Stimulated activated effector memory CD8-positive, alpha-beta T cell treated with anti-CD3 and anti-CD28 coated beads, Interleukin-12 subunit alpha, Interleukin-12 subunit beta, amount 100 ng/mL, for 72 hours (primary cell): Measurements from ENCODE around the gene EXOC6B.

Experiments used
- ATAC-seq: fragments of 150-1000 bp; cut with Tn5 transposase; 2 replicates; pipeline ENCODE4 v1.10.0; 2021
- DNase-seq, 2 donors: peaks; one replicate each; pipeline ENCODE4 v3.0.0; 2021 to 2022; ENCODE audit warnings: low spot score in 2 of 2
- H3K27ac Mint-ChIP-seq: one replicate; pipeline ENCODE4 v1.8.0; 2022; ENCODE audit warnings: mild to moderate bottlenecking, mixed read lengths
- H3K36me3 Mint-ChIP-seq: one replicate; pipeline ENCODE4 v1.8.0; 2022; ENCODE audit warnings: mild to moderate bottlenecking, mixed read lengths
- H3K4me1 Mint-ChIP-seq: one replicate; pipeline ENCODE4 v1.8.0; 2022; ENCODE audit warnings: mixed read lengths
- H3K4me3 Mint-ChIP-seq: one replicate; pipeline ENCODE4 v1.8.0; 2022; ENCODE audit warnings: mild to moderate bottlenecking, mixed read lengths
- H3K9me3 Mint-ChIP-seq: one replicate; pipeline ENCODE4 v1.8.0; 2022; ENCODE audit warnings: mixed read lengths

The EXOC6B gene

GRCh38 chr2:72316774-72317173 lies 509.1 kb downstream of the EXOC6B start:
- Mint-ChIP-seq H3K4me1 (no peaks in the 10 kb centered on the region), H3K9me3 (no peaks in the 10 kb centered on the region), H3K4me3 (no peak overlapping the region), H3K27ac (no peak overlapping the region), H3K36me3 (no peaks in the 10 kb centered on the region)
- ATAC-seq (no peak), DNase-seq (no peak)

DNA sequence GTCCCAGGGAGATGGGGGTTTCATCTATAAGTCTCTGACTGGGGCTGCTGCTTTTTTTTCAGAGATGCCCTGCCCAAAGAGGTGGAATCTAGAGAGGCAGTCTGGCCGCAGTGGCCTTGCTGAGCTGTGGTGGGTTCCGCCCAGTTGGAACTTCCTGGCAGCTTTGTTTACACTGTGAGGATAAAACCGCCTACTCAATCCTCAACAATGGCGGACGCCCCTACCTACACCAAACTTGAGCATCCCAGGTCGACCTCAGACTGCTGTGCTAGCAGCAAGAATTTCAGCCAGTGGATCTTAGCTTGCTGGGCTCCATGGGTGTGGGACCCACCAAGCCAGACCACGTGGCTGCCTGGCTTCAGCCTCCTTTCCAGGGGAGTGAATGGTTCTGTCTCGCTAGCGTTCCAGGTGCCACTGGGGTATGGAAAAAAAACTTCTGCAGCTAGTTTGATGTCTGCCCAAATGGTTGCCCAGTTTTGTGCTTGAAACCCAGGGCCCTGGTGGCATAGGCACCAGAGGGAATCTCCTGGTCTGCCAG lies 525.6 kb downstream of the EXOC6B start:
- no peak for ATAC-seq
- Mint-ChIP-seq H3K36me3 (no peaks in the 10 kb centered on the region), H3K4me1 (no peaks in the 10 kb centered on the region), H3K27ac (no peak overlapping the region), H3K4me3 (no peak overlapping the region), H3K9me3 (peaks cover 22% of the 10 kb centered on the region)
- no peak for DNase-seq

GRCh38 chr2:72293620-72294019 lies 532.2 kb downstream of the EXOC6B start:
- Mint-ChIP-seq H3K27ac (no peak overlapping the region), H3K9me3 (peaks cover 6% of the 10 kb centered on the region), H3K4me1 (no peaks in the 10 kb centered on the region), H3K36me3 (no peaks in the 10 kb centered on the region), H3K4me3 (no peak overlapping the region)
- ATAC-seq (no peak), DNase-seq (no peak)

- no peaks in the 10 kb centered on the region for H3K4me1 Mint-ChIP-seq
- no peak overlapping the region for H3K27ac Mint-ChIP-seq
- H3K9me3 Mint-ChIP-seq, result peaks cover 2% of the 10 kb centered on the region
- no peaks in the 10 kb centered on the region for H3K36me3 Mint-ChIP-seq
- DNase-seq, result no peak
- no peak overlapping the region for H3K4me3 Mint-ChIP-seq
- no peak for ATAC-seq
These were observed 533.4 kb downstream of the EXOC6B start for GRCh38 chr2:72292433-72292832.

DNA sequence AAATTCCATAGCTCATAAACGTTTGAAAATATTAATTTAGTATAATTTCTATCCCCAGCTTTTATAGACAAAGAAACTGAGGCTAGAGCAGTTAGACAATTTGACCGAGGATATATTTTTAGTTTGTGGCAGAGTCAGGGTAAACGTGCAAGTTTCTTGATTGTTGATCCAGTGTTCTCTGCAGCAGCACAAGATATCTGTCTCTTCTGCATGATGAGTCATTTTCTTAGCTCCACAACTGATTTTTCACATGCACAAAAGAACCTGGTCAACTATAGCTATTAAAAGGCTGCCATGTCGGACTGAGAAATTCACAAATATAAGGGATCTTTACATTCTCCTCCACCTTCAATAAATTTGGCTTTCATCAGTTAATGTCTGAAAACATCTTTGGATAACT lies 534.8 kb downstream of the EXOC6B start:
- DNase-seq (no peak), ATAC-seq (no peak)
- H3K4me1 Mint-ChIP-seq, result no peaks in the 10 kb centered on the region
- no peak overlapping the region for H3K27ac Mint-ChIP-seq
- no peaks in the 10 kb centered on the region for H3K36me3 Mint-ChIP-seq
- H3K9me3 Mint-ChIP-seq, result no peaks in the 10 kb centered on the region
- no peak overlapping the region for H3K4me3 Mint-ChIP-seq

DNA sequence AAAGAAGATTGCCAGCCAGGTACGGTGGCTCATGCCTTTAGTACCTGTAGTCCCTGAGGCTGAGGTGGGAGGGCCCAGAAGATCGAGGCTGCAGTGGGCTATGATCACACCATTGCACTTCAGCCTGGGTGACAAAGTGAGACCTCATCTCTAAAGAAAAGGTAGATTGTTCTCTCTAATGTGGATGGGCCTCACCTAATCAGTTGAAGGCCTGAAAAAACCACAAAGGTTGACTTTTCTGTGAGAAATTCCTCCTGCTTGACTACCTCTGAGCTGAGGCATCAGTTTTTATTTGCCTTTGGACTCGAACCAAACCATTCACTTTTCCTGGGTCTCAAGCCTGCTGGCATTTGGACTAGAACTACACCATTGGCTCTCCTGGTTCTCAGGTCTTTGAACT lies 536.1 kb downstream of the EXOC6B start:
- H3K9me3 Mint-ChIP-seq, result no peaks in the 10 kb centered on the region
- H3K36me3 Mint-ChIP-seq, result no peaks in the 10 kb centered on the region
- ATAC-seq (no peak), DNase-seq (no peak)
- no peak overlapping the region for H3K4me3 Mint-ChIP-seq
- H3K27ac Mint-ChIP-seq, result no peak overlapping the region
- no peaks in the 10 kb centered on the region for H3K4me1 Mint-ChIP-seq

- H3K4me3 Mint-ChIP-seq, result no peak overlapping the region
- H3K9me3 Mint-ChIP-seq, result no peaks in the 10 kb centered on the region
- DNase-seq, result no peak
- no peak overlapping the region for H3K27ac Mint-ChIP-seq
- H3K36me3 Mint-ChIP-seq, result no peaks in the 10 kb centered on the region
- no peak for ATAC-seq
- no peaks in the 10 kb centered on the region for H3K4me1 Mint-ChIP-seq
These were observed 536.5 kb downstream of the EXOC6B start for GRCh38 chr2:72289283-72289682.

- no peak overlapping the region for H3K27ac Mint-ChIP-seq
- ATAC-seq (no peak), DNase-seq (no peak)
- no peaks in the 10 kb centered on the region for H3K4me1 Mint-ChIP-seq
- no peaks in the 10 kb centered on the region for H3K36me3 Mint-ChIP-seq
- H3K4me3 Mint-ChIP-seq, result no peak overlapping the region
- peaks cover 5% of the 10 kb centered on the region for H3K9me3 Mint-ChIP-seq
These were observed 547.8 kb downstream of the EXOC6B start for GRCh38 chr2:72278046-72278445.

GRCh38 chr2:72276876-72277275 lies 549.0 kb downstream of the EXOC6B start:
- peaks cover 5% of the 10 kb centered on the region for H3K9me3 Mint-ChIP-seq
- DNase-seq (no peak), ATAC-seq (no peak)
- no peak overlapping the region for H3K4me3 Mint-ChIP-seq
- H3K27ac Mint-ChIP-seq, result no peak overlapping the region
- no peaks in the 10 kb centered on the region for H3K36me3 Mint-ChIP-seq
- no peaks in the 10 kb centered on the region for H3K4me1 Mint-ChIP-seq

DNA sequence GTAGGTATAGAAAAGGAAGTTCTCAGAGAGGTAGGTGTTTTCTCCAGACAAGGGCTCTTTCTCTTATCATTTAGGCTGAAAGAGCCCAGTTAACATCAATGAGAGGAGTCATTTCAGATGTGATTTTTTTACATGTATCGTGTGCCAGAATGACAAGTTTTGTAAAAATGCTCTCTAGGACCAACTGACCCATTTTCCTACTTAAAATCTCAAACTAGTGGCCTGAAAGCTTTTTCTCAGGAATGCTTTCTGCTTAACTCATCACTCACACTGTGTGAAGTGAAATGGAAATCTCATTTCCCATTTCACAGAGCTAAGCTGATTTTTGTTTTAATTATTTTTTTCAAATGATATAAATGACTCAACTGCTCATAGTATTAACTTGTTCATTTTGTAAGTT lies 549.5 kb downstream of the EXOC6B start:
- H3K4me3 Mint-ChIP-seq, result no peak overlapping the region
- ATAC-seq, result no peak
- H3K36me3 Mint-ChIP-seq, result no peaks in the 10 kb centered on the region
- H3K9me3 Mint-ChIP-seq, result peaks cover 2% of the 10 kb centered on the region
- no peaks in the 10 kb centered on the region for H3K4me1 Mint-ChIP-seq
- no peak for DNase-seq
- no peak overlapping the region for H3K27ac Mint-ChIP-seq

- H3K9me3 Mint-ChIP-seq, result no peaks in the 10 kb centered on the region
- no peak overlapping the region for H3K27ac Mint-ChIP-seq
- ATAC-seq (no peak), DNase-seq (no peak)
- H3K4me3 Mint-ChIP-seq, result no peak overlapping the region
- H3K36me3 Mint-ChIP-seq, result no peaks in the 10 kb centered on the region
- H3K4me1 Mint-ChIP-seq, result no peaks in the 10 kb centered on the region
These were observed 550.7 kb downstream of the EXOC6B start for GRCh38 chr2:72275084-72275483.

GRCh38 chr2:72274380-72274797 lies 551.4 kb downstream of the EXOC6B start:
- DNase-seq (no peak), ATAC-seq (no peak)
- H3K9me3 Mint-ChIP-seq, result no peaks in the 10 kb centered on the region
- H3K4me1 Mint-ChIP-seq, result no peaks in the 10 kb centered on the region
- H3K36me3 Mint-ChIP-seq, result no peaks in the 10 kb centered on the region
- no peak overlapping the region for H3K27ac Mint-ChIP-seq
- no peak overlapping the region for H3K4me3 Mint-ChIP-seq

GRCh38 chr2:72273384-72273783 lies 552.4 kb downstream of the EXOC6B start:
- Mint-ChIP-seq H3K9me3 (no peaks in the 10 kb centered on the region), H3K4me1 (no peaks in the 10 kb centered on the region), H3K36me3 (no peaks in the 10 kb centered on the region), H3K4me3 (no peak overlapping the region), H3K27ac (no peak overlapping the region)
- ATAC-seq (no peak), DNase-seq (no peak)

- Mint-ChIP-seq H3K4me3 (no peak overlapping the region), H3K36me3 (no peaks in the 10 kb centered on the region), H3K27ac (no peak overlapping the region), H3K9me3 (no peaks in the 10 kb centered on the region), H3K4me1 (no peaks in the 10 kb centered on the region)
- no peak for ATAC-seq
- no peak for DNase-seq
These were observed 553.8 kb downstream of the EXOC6B start for GRCh38 chr2:72271766-72272641.

- H3K9me3 Mint-ChIP-seq, result no peaks in the 10 kb centered on the region
- no peak overlapping the region for H3K27ac Mint-ChIP-seq
- no peaks in the 10 kb centered on the region for H3K36me3 Mint-ChIP-seq
- DNase-seq, result no peak
- no peaks in the 10 kb centered on the region for H3K4me1 Mint-ChIP-seq
- H3K4me3 Mint-ChIP-seq, result no peak overlapping the region
- ATAC-seq, result no peak
These were observed 554.6 kb downstream of the EXOC6B start for GRCh38 chr2:72271276-72271614.

- DNase-seq (no peak), ATAC-seq (no peak)
- no peaks in the 10 kb centered on the region for H3K4me1 Mint-ChIP-seq
- H3K36me3 Mint-ChIP-seq, result no peaks in the 10 kb centered on the region
- no peak overlapping the region for H3K27ac Mint-ChIP-seq
- H3K4me3 Mint-ChIP-seq, result no peak overlapping the region
- H3K9me3 Mint-ChIP-seq, result no peaks in the 10 kb centered on the region
These were observed 555.1 kb downstream of the EXOC6B start for GRCh38 chr2:72270556-72271275.
